ENCODE measurements around the gene NCR2. TPM values are rescaled to one million over a fixed set of nuclear protein-coding genes. Genes with fewer than 3 reads are reported as not detected.
A peak's percentile ranks its signal among the peaks of the same experiment; 100 is the strongest.
"Not testable (repeated sequence)": the region's sequence is repeated elsewhere in the genome, so short reads cannot be mapped to it uniquely, and the experiment has no call there.

The NCR2 gene
- total RNA-seq, 1 donor from 2014 or later: not detected

DNA sequence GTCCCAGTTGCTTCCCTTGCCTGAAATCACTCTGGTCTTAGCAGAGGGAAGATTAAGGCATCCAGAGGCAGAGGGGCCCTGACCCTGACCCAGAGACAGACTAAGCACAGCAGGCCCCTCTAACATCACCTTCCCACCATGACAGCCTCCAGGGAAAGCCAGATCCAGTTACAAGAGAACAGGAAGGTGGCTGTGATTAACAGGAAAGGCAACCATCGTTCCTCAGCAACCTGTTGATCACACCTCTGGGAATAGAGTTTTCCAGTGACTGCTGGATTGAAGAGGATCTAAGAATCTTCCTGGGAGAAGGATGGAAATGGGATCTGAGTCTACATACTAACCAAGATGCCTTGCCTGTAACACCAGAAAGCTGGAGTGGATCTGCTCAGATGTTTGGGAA is 43.7 kb upstream of the NCR2 start:
- Histone ChIP-seq H3K4me1 (no peaks in the 10 kb centered on the region), H3K9me3 (no peaks in the 10 kb centered on the region), H3K27me3 (no peaks in the 10 kb centered on the region), H3K4me3 (no peak overlapping the region), H3K27ac (no peak overlapping the region), H3K36me3 (no peaks in the 10 kb centered on the region)
- no peak for TF ChIP-seq CTCF (IDR thresholded peaks at IDR 0.05)
- intact Hi-C loops (cut with DNase I): no loop called here
- DNase-seq (ENCODE audit: low spot score in 2 of 2): no peak

GRCh38 chr6:41294214-41294872 is 41.1 kb upstream of the NCR2 start:
- DNase-seq (ENCODE audit: low spot score in 2 of 2): no peak

GRCh38 chr6:41297248-41297647 is 38.2 kb upstream of the NCR2 start:
- H3K9me3 ChIP-seq; H3K27me3 ChIP-seq; intact Hi-C loops (cut with DNase I); H3K27ac ChIP-seq; DNase-seq (ENCODE audit: low spot score in 2 of 2); H3K4me1 ChIP-seq; H3K4me3 ChIP-seq; H3K36me3 ChIP-seq: not testable (repeated sequence)

More at GRCh38 chr6:41294214-41294872, 41.1 kb upstream of the NCR2 start:
- Histone ChIP-seq H3K9me3 (no peaks in the 10 kb centered on the region), H3K4me1 (no peaks in the 10 kb centered on the region), H3K27me3 (no peaks in the 10 kb centered on the region), H3K4me3 (no peak overlapping the region), H3K36me3 (no peaks in the 10 kb centered on the region), H3K27ac (no peak overlapping the region)
- intact Hi-C loops (cut with DNase I): no loop called here
- TF ChIP-seq CTCF (IDR thresholded peaks at IDR 0.05): no peak

DNA sequence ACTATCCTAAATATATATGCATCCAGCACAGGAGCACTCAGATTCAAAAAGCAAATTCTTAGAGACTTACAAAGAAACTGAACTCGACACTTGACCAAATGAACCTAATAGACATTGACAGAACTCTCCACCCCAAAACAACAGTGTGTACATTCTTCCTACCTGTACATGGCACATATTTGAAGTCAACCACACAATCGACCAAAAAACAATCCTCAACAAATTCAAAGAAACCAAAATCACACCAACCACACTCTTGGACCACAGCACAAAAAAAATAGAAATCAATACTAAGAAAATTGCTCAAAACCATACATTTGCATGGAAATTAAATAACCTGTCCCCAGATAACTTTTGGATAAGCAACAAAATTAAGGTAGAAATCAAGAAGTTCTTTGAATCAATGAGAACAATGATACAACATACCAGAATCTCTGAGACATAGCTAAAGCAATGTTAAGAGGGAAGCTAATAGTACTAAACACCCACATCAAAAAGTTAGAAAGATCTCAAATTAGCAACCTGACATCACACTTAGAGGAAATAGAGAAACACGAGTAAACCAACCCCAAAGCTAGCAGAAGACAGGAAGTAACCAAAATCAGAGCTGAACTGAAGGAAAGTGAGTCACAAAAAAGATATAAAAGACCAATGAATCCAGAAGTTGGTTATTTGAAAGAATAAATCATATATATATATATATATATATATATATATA is 36.5 kb upstream of the NCR2 start:
- no peaks in the 10 kb centered on the region for H3K4me1 ChIP-seq
- no peak overlapping the region for H3K27ac ChIP-seq
- DNase-seq (ENCODE audit: low spot score in 2 of 2): no peak
- TF ChIP-seq CTCF (IDR thresholded peaks at IDR 0.05): no peak
- peaks cover 0 to 4% of the 10 kb centered on the region in 2 donors for H3K9me3 ChIP-seq
- no peaks in the 10 kb centered on the region for H3K36me3 ChIP-seq
- H3K27me3 ChIP-seq: no peaks in the 10 kb centered on the region
- no peak overlapping the region for H3K4me3 ChIP-seq
- intact Hi-C loops (cut with DNase I): no loop called here

- no peak for DNase-seq (ENCODE audit: low spot score in 2 of 2)
- H3K27ac ChIP-seq: no peak overlapping the region
- H3K9me3 ChIP-seq: peaks cover 0 to 4% of the 10 kb centered on the region in 2 donors
- no peak overlapping the region for H3K4me3 ChIP-seq
- H3K4me1 ChIP-seq: no peaks in the 10 kb centered on the region
- intact Hi-C loops (cut with DNase I): no loop called here
- H3K27me3 ChIP-seq: no peaks in the 10 kb centered on the region
- no peaks in the 10 kb centered on the region for H3K36me3 ChIP-seq
- no peak for TF ChIP-seq CTCF (IDR thresholded peaks at IDR 0.05)
Measured at GRCh38 chr6:41302638-41303037, 32.8 kb upstream of the NCR2 start.

GRCh38 chr6:41306187-41306854 is 29.1 kb upstream of the NCR2 start:
- H3K36me3 ChIP-seq: no peaks in the 10 kb centered on the region
- no peak for DNase-seq (ENCODE audit: low spot score in 2 of 2)
- TF ChIP-seq CTCF (IDR thresholded peaks at IDR 0.05): peak in 1 of 3 experiments; percentile 46
- H3K4me3 ChIP-seq: no peak overlapping the region
- H3K27me3 ChIP-seq: no peaks in the 10 kb centered on the region
- peaks cover 0 to 4% of the 10 kb centered on the region in 2 donors for H3K9me3 ChIP-seq
- no peaks in the 10 kb centered on the region for H3K4me1 ChIP-seq
- intact Hi-C loops (cut with DNase I): no loop called here
- H3K27ac ChIP-seq: no peak overlapping the region
